ENCODE data around the gene ATG10. TPM values are rescaled to one million over a fixed set of nuclear protein-coding genes. Genes with fewer than 3 reads are reported as not detected.

ATG10 gene
- total RNA-seq, 1 experiment from 2014 or later = 7.6 TPM

DNA sequence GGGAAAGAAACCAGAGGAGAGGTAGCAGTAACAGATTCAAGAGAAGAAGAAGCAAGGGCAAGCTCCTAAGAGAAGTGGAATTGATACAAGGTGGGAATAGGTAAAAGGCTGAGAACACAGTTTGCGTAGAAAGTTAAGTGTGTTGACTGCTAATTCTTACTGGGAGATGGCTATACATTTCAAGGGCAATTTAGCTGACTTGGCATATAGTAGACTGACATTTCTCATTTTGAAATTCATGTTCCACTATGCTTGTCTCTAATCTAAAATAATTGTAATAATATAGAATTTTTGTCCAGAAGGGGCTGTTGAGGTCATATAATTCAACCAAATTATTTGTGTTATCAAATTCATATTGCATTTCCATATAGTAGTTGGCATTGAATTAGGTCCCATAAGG, 144.0 kb downstream of the ATG10 start:
- Histone ChIP-seq H2BK15ac (ENCODE audit: low read depth, low read length) (no peak overlapping the region), H2AK5ac (ENCODE audit: insufficient read length, low read length) (no peak overlapping the region), H4K5ac (ENCODE audit: insufficient read length, low read depth, low read length) (no peak overlapping the region), H3K23me2 (ENCODE audit: insufficient read length, low read depth, low read length, poor library complexity, severe bottlenecking) (no peaks in the 10 kb centered on the region), H4K8ac (replicated peaks; ENCODE audit: insufficient read length, low read depth, low read length) (no peak overlapping the region), H2BK5ac (ENCODE audit: insufficient read length, low read length) (no peak overlapping the region), H3K9ac (ENCODE audit: extremely low read depth, insufficient read length, low read length) (no peak overlapping the region), H3T11ph (ENCODE audit: low read length) (no peak overlapping the region), H2BK120ac (ENCODE audit: low read depth, low read length, poor library complexity, severe bottlenecking) (no peak overlapping the region), H2AFZ (ENCODE audit: low read length) (no peak overlapping the region), H3K27ac (ENCODE audit: insufficient read length, low read depth, low read length) (no peak overlapping the region), H3K27me3 (ENCODE audit: insufficient read depth, low read length) (no peaks in the 10 kb centered on the region), H3K4me1 (ENCODE audit: insufficient read depth, low read length) (no peaks in the 10 kb centered on the region), H3K4ac (ENCODE audit: low read depth, low read length) (no peak overlapping the region), H3K23ac (ENCODE audit: insufficient read length, low read depth, low read length) (no peak overlapping the region), H2BK20ac (ENCODE audit: low read depth, low read length, poor library complexity, severe bottlenecking) (no peak overlapping the region), H3K79me2 (ENCODE audit: insufficient read depth, low read length) (no peaks in the 10 kb centered on the region), H4K20me1 (ENCODE audit: control insufficient read depth, insufficient read depth, insufficient read length) (no peaks in the 10 kb centered on the region), H3K79me1 (ENCODE audit: insufficient read depth, low read depth, low read length, poor library complexity, severe bottlenecking) (no peaks in the 10 kb centered on the region), H4K91ac (ENCODE audit: insufficient read length, low read depth, low read length) (no peak overlapping the region), H3K18ac (ENCODE audit: insufficient read length, low read depth, low read length) (no peak overlapping the region), H3K9me3 (ENCODE audit: control insufficient read depth, low read depth, low read length) (no peaks in the 10 kb centered on the region), H3K14ac (ENCODE audit: insufficient read depth, low read length) (no peak overlapping the region), H3K56ac (ENCODE audit: insufficient read length, low read depth, low read length) (no peak overlapping the region), H2BK12ac (ENCODE audit: insufficient read length, low read depth, low read length) (no peak overlapping the region), H3K4me2 (ENCODE audit: insufficient read depth, insufficient read length, low read length) (no peak overlapping the region)
- no peak for DNase-seq
- TF ChIP-seq, protein P1, sequence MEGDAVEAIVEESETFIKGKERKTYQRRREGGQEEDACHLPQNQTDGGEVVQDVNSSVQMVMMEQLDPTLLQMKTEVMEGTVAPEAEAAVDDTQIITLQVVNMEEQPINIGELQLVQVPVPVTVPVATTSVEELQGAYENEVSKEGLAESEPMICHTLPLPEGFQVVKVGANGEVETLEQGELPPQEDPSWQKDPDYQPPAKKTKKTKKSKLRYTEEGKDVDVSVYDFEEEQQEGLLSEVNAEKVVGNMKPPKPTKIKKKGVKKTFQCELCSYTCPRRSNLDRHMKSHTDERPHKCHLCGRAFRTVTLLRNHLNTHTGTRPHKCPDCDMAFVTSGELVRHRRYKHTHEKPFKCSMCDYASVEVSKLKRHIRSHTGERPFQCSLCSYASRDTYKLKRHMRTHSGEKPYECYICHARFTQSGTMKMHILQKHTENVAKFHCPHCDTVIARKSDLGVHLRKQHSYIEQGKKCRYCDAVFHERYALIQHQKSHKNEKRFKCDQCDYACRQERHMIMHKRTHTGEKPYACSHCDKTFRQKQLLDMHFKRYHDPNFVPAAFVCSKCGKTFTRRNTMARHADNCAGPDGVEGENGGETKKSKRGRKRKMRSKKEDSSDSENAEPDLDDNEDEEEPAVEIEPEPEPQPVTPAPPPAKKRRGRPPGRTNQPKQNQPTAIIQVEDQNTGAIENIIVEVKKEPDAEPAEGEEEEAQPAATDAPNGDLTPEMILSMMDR (conservative IDR thresholded peaks at IDR 0.05) = no peak
- peak overlapping the region in 2 of 3 experiments; percentile 6 to 16; a peak in 2 of 7 replicates for H3K27ac Mint-ChIP-seq
- H3K27me3 Mint-ChIP-seq (ENCODE audit: low read depth) = no peaks in the 10 kb centered on the region
- H3K4me1 Mint-ChIP-seq = no peaks in the 10 kb centered on the region
- no CpG with 5 or more reads among the region's 1 CpG for WGBS (ENCODE audit: extremely low coverage, insufficient read length, low lambda C conversion rate)
- H3K9me3 Mint-ChIP-seq = no peaks in the 10 kb centered on the region
- H3K36me3 Mint-ChIP-seq (ENCODE audit: insufficient read depth in 1 of 3, low read depth in 3 of 3) = no peaks in the 10 kb centered on the region
- H3K4me3 Mint-ChIP-seq = no peak overlapping the region

Measured in H9 (cell line).